GM21423 (cell line): Measurements from ENCODE around the gene SPC24.

ENCODE experiments used
- ATAC-seq: cut with Tn5 transposase; IDR thresholded peaks from one replicate; pipeline ENCODE4 v1.9.1; 2021; ENCODE audit warnings: mild to moderate bottlenecking, moderate library complexity; ENCODE audit not compliant: unreplicated experiment

The SPC24 gene

GRCh38 chr19:11155373-11156120 lies at the start of gene SPC24:
TSS of gene SPC24 (minus strand) at chr19:11155782. CDS start at chr19:11155776, 6 bp downstream.
- ATAC-seq, result peak; percentile 97

DNA sequence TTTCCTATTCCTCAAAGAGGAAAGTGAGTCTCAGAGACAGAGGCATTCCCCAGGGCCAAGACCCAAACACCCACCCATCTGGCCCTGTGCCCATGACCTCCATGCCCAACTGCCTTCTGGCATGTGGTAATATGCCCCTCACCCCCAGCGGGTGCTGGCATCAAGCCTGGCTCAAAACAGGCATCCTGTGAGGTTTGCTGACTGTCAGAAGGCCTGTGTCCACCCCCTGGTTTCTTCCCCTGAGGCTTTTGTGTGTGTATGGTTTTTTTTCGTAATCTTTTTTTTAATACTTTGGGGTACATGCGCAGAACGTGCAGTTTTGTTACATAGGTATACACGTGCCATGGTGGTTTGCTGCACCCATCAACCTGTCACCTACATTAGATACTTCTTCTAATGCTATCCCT lies 49.4 kb upstream of the SPC24 start:
- ATAC-seq, result no peak

- ATAC-seq, result no peak
Observed at GRCh38 chr19:11204076-11204602, 48.6 kb upstream of the SPC24 start.

DNA sequence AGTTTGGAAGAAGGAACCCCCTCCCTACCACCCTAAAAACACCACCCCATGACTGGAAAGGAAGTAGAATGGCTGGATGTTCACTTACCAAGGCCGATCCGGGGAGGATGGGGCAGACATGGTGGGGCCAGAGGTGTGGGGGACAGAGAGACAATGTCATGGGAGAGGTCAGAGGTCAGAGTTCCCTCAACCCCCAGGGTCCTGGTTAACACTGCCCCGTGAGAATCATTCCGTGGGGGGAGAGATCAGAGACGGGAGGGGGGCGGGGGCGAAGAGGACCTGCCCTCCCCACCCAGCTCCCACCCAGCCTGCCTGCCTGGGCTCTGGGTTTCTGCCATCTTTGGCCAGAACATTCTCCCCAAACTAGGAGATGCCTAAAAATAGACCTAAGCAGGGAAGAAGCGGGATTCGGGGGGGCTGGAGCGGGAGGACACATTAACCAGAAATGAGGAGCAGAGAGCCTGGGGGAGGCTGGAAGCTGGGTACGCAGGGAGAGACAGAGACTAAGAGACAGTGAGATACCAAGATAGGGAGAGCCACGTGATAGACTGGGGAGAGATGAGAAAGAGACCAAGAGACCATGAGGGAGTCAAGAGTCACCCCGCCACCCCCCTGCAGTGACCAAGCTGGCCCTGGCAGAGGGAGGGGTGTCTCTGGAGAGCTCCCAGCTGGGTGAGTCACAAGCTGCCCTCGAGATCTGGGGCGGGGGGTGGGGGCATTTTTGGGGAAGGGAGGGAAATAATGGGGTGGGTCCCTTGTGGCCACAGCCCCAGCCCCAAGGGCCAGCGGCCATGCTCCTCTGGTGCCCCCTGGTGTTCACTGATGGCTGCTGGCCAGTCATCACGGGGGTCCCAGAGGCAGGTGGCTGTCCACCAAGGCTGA lies 47.9 kb upstream of the SPC24 start:
- ATAC-seq, result no peak

- ATAC-seq, result no peak
Observed at GRCh38 chr19:11202488-11203193, 47.1 kb upstream of the SPC24 start.

GRCh38 chr19:11201791-11202190 lies 46.2 kb upstream of the SPC24 start:
- no peak for ATAC-seq

DNA sequence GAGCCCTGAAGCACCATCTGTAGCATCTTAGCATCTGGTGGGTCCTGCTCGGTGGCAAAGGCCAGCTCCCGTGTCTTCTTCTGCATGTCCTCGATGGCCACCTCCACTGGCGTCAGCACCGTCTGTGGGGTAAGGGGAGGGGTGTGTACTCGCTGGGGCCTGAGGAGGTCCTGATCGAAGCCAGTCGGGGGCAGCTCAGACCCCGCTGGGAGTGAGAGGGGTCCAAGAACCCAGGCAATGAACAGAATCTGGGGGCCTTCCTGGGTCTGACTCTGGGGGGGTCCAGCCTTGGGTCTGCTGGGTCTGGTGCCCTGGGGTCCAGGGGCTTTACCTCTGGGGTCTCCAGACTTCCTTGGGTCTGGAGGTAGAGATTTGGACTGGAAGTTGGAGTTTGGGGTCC lies 45.3 kb upstream of the SPC24 start:
- ATAC-seq, result no peak

DNA sequence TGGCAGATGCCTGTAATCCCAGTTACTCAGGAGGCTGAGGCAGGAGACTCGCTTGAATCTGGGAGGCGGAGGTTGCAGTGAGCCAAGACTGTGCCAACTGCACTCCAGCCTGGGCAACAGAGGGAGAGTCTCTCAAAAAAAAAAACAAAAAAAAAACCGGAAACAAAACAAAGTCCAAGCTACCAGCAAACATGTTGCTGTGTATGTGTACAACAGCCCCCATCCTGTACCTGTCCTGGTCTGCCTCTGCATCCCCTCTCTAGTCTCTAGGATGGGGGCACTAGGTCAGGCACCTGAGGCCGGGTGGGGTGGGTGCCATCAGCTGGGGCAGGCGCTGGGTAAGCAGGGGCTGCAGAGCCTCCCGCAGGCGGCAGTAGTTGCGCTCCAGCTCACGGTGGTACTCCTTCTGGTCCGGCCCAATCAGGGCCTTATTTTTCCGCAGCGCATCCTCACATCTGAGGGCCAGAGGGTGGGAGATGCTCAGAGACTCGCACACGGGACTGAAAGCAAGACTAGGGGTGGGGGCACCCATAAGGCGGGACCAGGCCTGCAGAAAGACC lies 44.5 kb upstream of the SPC24 start:
- no peak for ATAC-seq

GRCh38 chr19:11199517-11199916 lies 43.9 kb upstream of the SPC24 start:
- ATAC-seq, result no peak

GRCh38 chr19:11198769-11199424 lies 43.3 kb upstream of the SPC24 start:
- ATAC-seq, result no peak

DNA sequence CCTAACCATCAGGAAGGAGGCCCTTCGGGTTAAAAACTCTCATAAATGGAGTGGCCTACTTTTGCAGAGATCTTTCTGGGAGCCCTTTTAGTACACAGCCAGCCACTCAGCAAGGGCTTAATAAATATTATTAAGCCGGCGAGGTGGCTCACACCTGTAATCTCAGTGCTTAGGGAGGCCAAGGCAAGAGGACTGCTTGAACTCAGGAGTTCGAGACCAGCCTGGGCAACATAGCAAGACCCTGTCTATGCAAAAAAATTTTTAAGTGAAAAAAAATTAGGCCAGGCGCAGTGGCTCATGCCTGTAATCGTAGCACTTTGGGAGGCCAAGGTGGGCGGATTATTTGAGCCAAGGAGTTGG lies 42.6 kb upstream of the SPC24 start:
- no peak for ATAC-seq

DNA sequence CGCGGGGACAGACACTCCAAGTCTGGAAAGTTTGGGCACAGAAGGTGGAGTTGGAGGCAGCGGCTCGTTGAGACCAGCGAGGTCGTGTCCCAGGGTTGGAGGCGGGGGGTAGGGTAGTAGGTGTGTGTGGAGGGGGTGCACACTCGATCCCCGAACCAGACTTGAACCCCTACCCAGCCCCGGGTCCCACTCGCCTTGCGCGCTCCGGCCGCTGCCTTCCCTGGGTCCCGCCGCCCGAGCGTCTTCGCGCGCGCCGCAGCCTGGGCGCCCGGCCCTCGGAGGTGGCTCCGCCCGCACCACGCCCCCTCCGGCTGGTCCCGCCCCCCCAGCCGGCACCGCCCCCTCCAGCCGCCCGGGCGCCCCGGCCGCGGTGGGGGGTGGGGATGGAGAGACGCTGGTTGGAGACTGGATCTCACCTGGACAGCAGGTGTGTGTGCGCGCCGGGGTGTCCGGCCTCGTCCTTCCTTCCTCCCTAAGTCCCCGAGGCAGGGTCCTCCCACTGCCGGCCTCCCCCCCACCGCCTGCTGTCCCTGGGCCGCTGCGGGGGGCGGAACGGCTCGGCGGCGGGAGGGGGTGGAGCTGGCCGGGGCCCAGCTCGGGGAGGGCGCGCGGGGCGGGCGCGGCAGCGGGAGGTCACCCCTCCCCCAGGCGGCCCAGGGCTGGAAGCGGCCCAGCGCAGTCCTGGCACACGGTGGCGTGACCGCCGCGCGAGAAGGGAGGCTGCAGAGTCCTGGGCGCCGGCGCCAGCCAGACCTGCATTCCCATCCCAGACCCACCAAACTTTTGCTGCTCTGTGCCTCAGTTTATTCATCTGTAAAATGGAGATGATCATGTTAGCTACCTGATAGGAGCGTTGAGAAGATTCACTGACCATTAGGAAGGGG lies 42.0 kb upstream of the SPC24 start, which contains the start of gene KANK2:
KANK2 (minus strand) TSS at position 255 of the 884 bp plus-strand sequence. CDS start 3,034 bp downstream, outside the sequence.
- peak; percentile 67 for ATAC-seq

- ATAC-seq, result no peak
Observed at GRCh38 chr19:11196406-11197287, 41.1 kb upstream of the SPC24 start.

DNA sequence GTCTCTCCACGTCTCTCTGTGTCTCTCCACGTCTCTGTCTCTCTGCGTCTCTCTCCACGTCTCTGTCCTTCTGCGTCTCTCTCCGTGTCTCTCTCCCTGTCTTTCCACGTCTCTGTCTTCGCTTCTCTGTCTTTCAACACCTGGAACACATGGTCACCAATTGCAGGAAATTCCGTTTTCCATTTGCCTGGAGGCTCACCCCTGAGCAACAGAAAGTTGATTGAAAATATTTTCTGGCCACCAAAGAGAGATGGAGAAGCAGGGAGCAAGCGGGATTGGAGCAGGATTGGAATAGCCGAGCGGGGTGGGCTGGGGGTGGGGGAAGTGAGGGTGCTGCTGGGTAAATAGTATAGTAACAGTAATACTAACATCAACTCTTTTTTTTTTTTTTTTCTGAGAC lies 40.1 kb upstream of the SPC24 start:
- ATAC-seq, result no peak

DNA sequence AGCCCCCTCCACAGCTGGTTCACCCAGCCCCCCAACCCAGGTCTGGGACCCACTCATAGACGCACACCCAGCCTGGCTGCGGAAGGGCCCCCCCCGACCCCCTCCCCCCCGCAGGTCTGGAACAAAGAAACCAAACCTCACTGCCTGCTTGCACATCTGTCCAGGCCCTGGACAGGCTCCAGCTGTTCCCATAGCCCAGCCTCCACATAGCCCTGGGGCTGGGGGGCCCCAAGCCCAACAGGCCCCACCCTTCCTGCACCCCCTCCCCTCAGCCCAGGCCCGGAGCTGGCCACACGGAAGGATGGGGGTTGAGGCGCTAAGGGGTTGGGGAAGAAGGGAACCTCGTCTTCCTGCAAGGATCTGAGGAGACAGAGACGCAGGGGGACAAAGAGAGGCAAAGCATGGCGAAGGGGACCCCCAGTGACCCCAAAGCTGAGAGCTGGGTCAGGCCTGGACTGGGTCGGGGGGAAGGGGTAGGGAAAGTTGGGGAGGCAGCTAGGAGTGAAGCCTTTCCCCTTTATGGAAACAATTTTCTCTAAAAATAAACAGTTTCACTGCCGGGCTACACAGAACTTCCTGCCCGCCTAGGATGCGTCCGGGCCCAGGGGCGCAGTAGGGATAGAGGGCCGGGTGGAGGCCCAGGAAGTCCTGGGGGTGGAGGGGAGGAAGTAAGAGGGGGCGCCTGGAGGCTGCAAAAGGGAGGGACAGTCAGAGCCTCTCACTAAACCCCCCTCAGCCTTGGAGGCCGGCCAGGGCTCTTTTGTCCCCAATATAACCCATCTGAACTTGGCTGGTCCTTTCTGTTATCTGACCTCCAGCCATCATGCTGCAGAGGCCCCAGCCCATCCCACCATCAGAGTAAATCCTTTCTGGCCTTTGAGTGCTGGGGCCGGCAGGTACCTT lies 39.3 kb upstream of the SPC24 start:
- ATAC-seq, result no peak

DNA sequence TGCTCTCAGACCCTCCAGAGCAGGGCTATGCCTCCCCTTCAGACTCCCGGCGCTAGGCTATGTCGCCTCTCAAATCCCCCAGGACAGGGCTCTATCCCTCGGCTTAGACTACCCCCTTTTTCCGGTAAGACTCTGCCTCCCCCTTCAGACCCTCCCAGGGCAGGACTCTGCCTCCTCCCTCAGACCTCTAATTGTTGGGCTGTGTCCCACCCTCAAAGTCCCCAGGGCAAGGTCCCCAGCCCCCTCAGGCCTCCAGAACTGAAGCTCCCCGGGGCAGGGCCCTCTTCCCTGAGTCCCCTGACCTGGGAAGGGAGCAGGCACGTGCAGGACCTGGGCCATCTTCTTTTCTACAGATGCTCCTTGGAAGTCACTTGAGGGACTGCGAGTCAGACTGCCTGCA lies 38.6 kb upstream of the SPC24 start:
- ATAC-seq, result no peak
